Omental fat pad (tissue), 4 donors: ENCODE measurements around the gene SHB. TPM values are rescaled to one million over a fixed set of nuclear protein-coding genes. Genes with fewer than 3 reads are reported as not detected.
A peak's percentile ranks its signal among the peaks of the same experiment; 100 is the strongest.

ENCODE experiments used
- ATAC-seq: fragments of 150-250 bp; one replicate; pipeline ENCODE4 v1.9.1; 2016; ENCODE audit warnings: mild to moderate bottlenecking, moderate library complexity; ENCODE audit not compliant: low FRiP score
- DNase-seq: peaks from one replicate; pipeline ENCODE4 v3.0.0-alpha.2; 2019; ENCODE audit warnings: low spot score
- total RNA-seq, 4 donors: library from RNA; depleted of rRNA; stranded (reverse); fragments of >200 nt; gene quantifications; one replicate each; pipeline ENCODE4 v1.1.0, GENCODE V29; 2016
- TF ChIP-seq, protein P1 (sequence below), 3 donors: fragments of 450-650 bp; IDR thresholded peaks; one replicate each; pipeline ENCODE4 v1.5.1; 2016 to 2017; ENCODE audit warnings: antibody characterized with exemption in 3 of 3, mild to moderate bottlenecking in 3 of 3, moderate library complexity in 2 of 3

SHB gene, protein sequence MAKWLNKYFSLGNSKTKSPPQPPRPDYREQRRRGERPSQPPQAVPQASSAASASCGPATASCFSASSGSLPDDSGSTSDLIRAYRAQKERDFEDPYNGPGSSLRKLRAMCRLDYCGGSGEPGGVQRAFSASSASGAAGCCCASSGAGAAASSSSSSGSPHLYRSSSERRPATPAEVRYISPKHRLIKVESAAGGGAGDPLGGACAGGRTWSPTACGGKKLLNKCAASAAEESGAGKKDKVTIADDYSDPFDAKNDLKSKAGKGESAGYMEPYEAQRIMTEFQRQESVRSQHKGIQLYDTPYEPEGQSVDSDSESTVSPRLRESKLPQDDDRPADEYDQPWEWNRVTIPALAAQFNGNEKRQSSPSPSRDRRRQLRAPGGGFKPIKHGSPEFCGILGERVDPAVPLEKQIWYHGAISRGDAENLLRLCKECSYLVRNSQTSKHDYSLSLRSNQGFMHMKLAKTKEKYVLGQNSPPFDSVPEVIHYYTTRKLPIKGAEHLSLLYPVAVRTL
- total RNA-seq: 10 to 100 TPM; 10.4 to 61.6 (median 20.7) TPM

DNA sequence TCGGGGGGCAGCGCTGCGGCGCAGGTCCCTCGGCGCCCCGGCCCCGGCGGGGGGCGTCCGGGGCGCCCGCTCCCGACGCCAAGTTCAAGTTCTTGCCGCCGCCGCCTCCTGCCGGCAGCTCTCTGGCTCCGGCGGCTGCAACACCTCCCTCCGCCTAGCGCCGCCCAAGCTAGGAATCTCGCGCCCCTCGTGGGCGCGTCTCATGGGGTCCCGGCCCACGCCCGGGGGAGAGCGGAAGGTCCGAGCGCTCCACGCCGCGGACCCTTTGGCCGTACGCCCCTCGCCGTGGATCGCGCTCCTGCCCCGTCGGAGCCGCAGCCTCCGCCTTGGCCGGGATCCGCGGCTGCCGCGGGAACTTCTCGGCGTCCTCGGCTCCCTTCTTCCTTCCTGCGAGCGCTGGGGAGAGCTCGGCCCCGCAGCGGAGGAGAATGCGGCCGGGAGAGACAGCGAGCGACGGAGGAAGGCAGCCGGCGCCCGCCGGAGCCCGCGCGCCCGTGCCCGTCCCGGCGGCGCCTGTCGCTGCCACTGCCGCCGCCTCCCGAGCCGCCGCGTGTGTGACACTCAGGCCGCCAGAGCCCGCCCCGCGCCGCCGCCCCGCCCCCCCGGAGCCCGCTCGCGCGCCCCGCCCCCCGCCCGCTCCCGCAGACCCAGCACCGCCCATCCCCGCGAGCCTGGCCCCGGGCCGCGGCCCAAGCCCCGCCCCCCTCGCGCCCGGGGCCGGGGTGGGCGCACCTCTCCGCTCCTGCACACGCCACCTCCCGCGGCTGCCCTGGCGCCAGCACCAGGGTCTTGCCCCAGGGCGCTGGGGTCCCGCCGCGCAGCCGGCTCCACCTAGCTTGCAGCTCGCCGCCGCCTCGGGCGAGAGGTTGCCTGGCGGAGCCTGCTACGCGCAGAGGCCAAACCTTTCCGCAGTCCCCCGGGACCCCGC, at the start of gene SHB:
Gene SHB (minus strand): TSS at position 527 of the 928 bp plus-strand sequence. CDS start 582 bp downstream, outside the sequence.
- ATAC-seq (peak; percentile 81), DNase-seq (no peak)
- TF ChIP-seq, protein P1, sequence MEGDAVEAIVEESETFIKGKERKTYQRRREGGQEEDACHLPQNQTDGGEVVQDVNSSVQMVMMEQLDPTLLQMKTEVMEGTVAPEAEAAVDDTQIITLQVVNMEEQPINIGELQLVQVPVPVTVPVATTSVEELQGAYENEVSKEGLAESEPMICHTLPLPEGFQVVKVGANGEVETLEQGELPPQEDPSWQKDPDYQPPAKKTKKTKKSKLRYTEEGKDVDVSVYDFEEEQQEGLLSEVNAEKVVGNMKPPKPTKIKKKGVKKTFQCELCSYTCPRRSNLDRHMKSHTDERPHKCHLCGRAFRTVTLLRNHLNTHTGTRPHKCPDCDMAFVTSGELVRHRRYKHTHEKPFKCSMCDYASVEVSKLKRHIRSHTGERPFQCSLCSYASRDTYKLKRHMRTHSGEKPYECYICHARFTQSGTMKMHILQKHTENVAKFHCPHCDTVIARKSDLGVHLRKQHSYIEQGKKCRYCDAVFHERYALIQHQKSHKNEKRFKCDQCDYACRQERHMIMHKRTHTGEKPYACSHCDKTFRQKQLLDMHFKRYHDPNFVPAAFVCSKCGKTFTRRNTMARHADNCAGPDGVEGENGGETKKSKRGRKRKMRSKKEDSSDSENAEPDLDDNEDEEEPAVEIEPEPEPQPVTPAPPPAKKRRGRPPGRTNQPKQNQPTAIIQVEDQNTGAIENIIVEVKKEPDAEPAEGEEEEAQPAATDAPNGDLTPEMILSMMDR (IDR thresholded peaks at IDR 0.05): no peak

- ATAC-seq (no peak), DNase-seq (no peak)
- TF ChIP-seq, protein P1 (IDR thresholded peaks at IDR 0.05): no peak
These were observed 48.6 kb upstream of the SHB start for GRCh38 chr9:38117651-38118050.

- TF ChIP-seq, protein P1 (IDR thresholded peaks at IDR 0.05): no peak
- DNase-seq: no peak
- ATAC-seq: no peak
These were observed 45.9 kb upstream of the SHB start for GRCh38 chr9:38114905-38115304.

- ATAC-seq: no peak
- DNase-seq: no peak
- TF ChIP-seq, protein P1 (IDR thresholded peaks at IDR 0.05): no peak
These were observed 43.4 kb upstream of the SHB start for GRCh38 chr9:38112456-38112855.

GRCh38 chr9:38112049-38112448, 43.0 kb upstream of the SHB start:
- ATAC-seq (no peak), DNase-seq (no peak)
- TF ChIP-seq, protein P1 (IDR thresholded peaks at IDR 0.05): no peak

- DNase-seq: no peak
- no peak for ATAC-seq
- TF ChIP-seq, protein P1 (IDR thresholded peaks at IDR 0.05): no peak
These were observed 41.4 kb upstream of the SHB start for GRCh38 chr9:38110476-38110875.
